HG03103 (cell line): ENCODE measurements around the gene SOCS3.

Source experiments
- ATAC-seq: cut with Tn5 transposase; IDR thresholded peaks from one replicate; pipeline ENCODE4 v1.9.1; 2021; ENCODE audit warnings: low read depth; ENCODE audit not compliant: unreplicated experiment

The SOCS3 gene

DNA sequence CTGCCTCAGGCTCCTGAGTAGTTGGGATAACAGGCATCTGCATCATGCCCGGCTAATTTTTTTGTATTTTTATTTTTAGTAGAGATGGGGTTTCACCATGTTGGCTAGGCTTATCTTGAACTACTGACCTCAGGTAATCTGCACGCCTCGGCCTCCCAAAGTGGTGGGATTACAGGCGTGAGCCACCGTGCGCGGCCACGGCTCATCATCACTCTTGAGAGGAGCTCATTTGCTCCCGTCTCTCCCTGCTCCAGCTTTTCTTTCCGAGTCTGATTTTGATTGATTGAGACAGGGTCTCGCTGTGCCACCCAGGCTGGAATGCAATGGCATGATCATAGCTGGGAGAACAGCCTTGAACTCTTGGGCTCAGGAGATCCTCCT is 31.2 kb upstream of the SOCS3 start:
- ATAC-seq, result no peak

DNA sequence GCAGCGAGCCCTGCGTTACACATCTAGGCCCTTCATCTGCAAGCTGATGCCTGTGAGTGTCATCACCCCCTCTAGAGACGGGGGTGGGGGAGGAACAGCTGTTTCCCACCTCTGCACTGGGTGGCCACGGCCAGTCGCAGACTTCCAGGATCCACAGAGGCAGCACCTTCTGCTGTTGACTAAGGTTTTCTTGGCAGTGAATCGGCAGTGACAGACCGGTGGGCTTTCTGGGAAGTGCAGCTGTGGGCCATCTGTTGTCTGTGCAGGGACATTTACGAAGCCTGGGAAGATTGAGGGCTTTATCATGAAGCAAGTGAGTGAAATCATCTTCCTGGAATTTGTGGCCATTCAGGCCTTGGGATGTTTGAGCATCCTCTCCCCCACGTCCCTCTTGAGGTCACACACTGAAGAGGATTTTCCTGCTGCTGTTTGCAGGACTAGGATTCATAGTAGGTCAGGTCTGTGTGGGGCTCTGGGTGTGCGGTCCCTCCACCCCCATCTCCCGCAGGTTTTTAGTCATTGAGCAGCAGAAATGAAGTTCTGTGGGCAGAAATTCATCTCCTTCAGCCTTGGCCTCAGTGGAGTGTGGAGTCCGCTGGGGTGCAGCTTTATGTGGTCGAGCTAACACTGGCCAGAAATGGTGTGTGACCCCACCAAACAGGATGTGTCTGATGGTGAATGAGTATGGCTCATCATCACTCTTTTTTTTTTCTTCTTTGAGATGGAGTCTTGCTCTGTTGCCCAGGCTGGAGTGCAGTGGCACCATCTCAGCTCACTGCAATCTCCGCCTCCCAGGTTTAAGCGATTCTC is 30.6 kb upstream of the SOCS3 start:
- ATAC-seq, result no peak

DNA sequence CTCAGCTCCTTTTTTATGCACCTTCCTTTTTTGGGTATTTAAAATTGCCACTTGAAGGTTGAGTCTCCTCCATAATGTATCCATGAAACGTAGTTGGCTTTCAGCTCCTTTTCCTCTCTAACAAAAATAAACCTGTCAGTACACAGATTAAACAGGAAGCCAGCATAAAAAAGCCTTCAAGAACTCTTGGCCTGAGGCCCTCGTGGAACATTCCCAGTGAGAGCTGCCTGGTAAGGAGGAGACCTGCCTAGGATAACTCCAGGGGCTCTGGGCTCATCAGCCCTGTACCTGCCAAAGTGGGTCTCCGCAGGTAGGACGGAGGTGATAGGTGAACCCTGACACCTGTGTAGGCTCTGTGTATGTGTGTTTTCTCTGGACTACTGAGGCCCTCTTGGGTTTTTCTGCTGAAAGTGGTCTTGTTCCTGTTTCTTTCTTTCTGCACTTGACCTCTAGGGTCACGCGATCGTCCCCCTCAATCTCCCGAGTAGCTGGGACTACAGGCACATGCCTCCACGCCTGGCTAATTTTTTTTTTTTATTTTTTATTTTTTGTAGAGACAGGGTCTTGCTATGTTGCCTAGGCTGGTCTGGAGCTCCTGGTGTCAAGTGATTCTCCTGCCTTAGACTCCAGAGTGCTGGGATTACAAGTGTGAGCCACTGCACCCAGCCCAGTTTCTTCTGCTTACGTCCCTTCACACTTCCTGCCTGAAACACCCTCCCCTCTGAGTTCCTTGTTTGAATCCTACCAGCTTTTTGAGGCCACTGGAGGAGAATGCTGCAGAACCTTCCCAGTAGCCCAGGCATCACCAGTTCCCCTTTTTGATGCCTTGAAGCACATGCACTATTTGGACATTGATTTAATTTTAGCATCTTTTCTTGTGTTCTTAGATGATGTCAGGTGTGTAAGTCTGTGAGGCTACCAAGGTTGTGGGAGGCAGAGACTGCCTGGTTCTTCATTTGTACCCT is 28.4 kb upstream of the SOCS3 start:
- ATAC-seq, result no peak

DNA sequence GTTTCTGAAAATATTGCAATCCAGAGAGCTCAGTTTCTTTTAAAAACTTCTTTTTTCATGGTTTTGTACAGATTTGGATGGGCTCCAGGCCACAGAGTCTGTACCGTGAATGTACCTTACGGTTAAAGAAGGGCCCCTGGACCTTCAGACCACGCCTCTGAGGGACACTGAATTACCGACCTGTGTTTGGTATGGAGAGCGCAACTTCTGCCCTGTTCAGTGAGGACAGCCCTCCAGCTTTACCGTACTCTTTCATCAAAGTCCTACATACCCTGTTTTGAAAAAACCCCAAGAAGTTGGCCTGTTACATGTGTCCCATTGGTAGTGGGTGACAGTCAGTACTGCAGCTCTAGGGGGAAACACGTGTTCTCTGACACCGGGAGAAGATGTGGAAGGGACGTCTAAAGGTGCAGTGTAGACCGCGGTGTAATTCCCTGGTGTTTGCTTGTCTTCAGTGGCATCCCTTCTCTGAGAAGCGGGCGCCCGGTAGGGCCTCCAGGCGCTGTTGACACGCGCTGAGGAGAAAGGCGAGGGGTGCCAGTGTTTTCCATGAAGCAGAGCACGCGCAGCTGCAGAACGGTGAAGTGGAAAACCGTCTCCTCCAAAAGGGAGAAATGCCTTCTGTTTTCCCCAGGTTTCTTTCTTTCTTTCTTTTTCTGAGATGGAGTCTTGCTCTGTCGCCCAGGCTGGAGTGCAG is 24.8 kb upstream of the SOCS3 start:
- ATAC-seq, result no peak

DNA sequence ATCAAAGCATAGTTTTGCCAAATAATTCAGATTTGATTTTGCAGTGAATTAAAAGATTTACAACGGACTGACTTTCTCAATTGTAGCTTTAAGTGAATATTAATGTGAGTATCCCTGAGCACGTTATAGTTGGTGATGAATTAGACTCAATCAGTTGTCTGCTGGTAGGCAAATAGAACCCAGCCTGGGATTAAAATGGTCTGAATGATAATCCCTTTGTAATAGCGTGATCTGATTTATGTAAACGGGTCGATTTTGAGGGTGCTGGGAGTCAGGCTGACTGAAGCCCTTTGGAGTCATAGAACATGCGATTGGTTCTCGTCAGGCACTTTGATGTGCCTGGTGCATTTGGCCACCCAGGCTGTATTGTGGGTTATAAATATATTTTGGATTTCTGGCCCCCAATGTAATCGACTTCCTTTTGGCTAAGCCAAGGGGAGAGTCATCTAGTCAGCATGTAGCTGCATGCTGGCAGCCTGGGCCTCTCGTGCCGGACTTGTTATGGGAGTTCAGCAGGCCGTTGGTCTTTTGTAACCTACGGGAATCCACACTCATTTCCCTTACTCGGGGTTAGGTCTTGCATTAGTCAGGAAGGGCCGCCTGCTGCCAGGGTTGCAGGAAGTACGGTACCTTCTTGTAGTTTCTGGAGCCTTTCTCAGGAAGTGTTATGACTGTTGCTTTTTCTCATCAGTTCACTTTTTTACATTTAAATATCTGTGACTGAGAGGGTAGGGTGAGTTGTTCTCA is 24.0 kb upstream of the SOCS3 start:
- no peak for ATAC-seq

DNA sequence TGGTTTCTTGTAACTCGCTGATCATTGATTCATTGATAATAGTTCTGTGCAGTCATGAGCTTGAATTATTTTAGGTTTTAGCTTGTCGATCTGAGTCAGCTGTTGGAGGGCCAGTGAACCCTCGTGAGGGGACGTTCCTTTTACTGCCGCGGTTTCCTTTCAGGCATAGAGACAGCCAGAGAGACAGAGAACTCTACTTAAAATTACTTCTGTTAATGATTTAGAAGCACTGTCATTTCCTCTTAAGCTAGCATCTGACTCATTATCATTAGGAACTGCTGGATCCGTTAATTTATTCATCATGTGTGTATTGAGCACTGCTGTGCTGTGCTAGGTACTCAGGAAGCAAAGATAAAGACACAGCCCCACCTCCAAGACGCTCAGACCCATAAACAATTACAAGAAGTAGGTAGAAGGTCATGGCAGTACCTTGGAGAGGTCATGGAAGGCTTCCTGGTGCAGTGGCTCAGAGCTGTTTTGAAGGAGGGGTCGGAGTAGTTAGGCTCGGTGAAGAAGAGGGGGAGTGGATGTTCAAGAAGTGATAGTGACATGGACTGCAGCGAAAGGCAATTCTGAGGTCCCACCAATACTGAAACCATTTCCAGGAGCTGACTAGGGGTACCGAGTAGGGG is 21.8 kb upstream of the SOCS3 start:
- ATAC-seq, result no peak

DNA sequence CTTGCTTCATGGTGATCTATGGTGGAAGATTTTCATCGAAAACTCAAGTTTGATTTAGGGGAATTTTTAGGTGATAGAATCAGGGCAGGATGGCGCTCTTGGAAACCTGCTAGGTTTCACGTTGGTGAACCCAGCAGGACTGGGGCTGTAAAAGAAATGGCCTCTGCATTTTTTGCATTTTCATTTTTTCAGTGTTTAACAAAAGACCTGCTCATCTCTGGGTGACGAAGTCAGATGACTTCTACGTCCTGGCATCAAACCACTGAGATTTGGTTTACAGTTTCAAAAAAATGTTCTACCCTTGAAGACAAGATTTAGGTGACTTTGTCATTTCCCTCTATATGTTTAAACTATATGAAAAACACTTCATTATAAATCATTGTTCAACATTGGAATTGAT is 20.5 kb upstream of the SOCS3 start:
- no peak for ATAC-seq

DNA sequence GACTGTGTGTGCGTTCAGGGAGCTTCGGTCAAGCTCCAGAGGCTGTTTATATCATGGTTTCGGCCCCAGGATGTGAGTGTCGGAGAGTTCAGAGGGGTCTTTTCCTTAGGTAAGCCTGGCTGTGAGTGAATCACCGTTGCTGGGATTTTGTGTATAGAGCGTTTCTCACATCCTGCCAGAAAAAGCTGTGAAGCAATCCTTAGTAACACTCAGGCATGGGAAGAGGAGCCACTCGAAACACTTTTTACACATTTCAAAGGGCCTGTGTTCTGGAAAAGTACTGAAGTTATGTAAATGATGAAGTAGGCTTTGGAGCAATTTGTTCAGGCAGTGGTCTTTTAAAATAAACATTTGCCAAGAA is 19.2 kb upstream of the SOCS3 start:
- ATAC-seq, result no peak

DNA sequence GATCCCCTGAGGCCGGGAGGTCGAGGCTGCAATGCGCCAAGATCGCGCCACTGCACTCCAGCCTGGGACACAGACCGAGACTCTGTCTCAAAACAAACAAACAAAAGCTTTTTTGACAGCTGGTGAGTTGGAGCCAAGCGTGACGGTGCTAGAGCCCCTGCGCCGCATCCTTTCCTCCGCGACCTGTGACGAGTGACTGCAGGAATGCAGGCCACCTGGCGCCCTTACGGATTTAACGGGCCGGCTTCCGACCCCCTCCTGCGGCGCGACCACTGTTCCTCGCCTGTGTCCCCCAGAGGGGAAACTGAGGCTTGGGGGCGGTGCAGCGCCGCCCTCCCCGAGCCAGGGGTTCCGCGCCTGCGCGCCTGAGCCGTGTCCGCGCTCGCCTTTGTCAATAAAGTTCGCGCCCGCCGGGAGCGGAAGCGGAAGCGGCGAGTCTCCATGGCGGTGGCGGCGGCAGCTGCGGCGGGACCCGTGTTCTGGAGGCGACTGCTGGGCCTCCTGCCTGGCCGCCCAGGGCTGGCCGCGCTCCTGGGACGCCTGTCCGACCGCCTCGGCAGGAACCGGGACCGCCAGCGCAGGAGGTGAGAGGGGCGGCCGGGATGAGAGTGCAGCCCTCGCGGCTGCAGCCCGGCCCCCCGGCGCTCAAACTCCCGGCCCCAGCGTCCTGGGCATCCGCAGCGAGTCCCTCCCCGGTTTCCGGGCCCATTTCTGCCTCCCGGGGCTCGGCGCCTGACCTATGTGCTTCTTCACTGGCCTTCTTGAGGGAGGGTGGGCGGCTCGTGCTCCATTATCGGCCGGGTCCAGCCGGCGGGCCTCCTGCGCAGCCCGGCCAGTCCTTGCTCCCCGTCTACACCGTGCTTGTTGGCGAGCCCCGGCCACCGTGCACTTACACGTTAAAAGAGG is 18.6 kb upstream of the SOCS3 start, which contains the start of gene PGS1:
Gene PGS1 (plus strand): TSS at position 425 of the 906 bp plus-strand sequence. CDS start 17 bp downstream, at position 442.
- ATAC-seq, result no peak

DNA sequence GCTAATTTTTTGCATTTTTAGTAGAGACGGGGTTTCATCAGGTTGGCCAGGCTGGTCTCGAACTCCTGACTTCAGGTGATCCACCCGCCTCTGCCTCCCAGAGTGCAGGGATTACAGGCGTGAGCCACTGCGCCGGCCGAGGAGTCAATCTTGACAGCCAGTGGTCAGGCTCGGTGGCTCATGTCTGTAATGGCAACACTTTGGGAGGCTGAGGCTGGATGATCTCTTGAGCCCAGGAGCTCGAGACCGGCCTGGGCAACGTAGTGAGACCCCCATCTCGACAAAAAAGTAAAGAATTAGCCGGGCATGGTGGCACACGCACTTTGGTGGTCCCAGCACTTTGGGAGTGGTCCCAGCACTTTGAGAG is 18.0 kb upstream of the SOCS3 start:
- no peak for ATAC-seq

DNA sequence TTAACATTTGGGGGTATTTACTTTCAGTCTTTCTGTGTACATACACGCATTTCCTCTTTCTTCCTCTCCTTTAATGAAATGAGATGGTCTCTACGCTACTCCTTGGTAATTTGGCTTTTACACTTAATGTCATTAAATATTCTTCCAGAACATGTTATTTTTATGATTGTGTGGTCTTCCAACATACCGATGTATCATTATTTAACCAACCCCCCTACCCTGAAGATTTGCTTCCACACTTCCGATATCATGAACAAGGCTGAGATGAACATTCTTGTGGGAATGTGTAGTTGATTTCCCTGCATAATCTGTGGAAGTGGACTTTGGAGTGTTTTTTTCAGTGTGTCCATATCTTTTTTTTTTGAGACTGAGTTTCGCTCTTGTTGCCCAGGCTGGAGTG is 16.3 kb upstream of the SOCS3 start:
- no peak for ATAC-seq

DNA sequence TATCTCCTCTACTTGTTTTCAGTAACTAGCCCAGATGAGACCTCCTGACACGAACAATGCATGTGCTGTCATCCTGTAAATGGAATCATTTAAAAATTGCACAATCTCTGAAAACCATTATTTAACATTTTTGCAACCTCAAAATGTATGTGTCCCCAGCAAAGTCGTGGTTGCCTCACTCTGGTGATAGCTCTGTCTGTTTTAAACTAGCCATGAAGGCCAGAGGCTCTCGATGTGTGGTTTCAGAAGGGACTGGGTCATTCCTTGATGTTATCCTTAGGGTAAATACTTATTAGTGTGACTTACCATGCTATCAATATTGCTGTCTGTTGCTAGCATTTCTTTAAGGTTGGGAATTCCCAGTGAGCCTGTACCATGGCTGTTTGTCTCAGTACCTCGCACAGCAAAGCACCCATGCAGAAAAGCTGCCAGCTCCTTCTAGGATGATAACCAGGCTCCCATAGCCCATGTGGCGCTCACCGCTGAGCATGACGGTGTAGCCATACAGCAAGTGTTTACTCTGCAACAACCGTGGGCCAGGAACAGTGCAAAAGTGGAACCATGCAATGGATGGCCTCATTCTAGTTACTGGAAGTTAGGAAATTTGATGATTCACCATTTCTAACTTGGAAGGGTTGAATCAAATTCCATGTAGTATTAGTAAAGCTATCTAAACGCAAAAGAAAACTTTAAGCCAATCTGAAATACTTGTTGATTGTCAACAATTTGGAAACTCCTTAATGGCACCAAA is 15.7 kb upstream of the SOCS3 start:
- no peak for ATAC-seq

DNA sequence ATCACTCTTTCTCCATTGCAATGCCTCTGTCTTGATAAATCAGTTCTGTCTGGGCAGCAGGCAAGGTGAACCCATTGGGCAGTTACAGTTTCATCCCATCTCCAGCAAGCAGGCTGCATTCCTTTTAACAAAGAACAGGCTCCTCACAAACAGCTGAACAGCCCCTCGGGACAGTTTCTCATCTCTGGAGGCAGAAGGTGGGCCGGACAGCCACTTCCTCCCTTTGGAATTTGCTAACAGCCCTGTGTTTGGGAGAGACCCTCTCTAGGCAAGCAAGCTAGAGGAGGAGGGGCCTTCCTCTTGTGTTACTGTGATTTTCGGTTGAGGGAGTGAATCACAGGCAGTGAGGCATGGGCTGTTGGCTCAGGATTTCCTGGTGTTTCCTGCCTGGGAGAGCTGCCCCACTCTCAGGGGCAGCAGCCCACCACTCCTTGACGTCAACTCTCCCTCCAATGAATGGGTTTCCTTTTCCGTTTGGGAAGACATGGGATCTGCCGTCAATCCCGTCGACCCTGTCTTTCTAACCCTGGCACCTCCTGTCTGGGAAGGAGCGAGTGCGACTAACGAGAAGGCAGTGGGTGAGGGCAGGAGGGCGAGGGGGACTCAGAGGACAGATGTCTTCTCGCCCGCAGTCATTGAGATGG is 14.9 kb upstream of the SOCS3 start:
- no peak for ATAC-seq

DNA sequence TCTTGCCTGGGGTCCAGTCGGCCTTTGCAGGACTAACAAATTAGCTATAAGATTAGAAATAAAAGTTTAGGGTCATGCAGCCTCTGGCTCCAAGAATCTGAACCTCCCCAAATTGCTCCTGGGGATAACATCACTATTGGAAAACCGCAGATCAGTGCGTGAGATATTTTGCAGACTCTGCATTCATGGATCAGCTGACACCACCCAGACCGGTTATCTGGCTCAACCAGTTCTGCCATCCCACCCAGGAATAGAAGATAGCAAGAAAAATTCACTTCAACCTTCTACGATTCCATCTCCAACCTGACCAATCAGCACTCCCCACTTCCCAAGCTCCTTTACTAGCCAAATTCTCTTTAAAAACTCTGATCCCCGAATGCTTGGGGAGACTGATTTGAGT is 14.3 kb upstream of the SOCS3 start:
- ATAC-seq, result no peak

DNA sequence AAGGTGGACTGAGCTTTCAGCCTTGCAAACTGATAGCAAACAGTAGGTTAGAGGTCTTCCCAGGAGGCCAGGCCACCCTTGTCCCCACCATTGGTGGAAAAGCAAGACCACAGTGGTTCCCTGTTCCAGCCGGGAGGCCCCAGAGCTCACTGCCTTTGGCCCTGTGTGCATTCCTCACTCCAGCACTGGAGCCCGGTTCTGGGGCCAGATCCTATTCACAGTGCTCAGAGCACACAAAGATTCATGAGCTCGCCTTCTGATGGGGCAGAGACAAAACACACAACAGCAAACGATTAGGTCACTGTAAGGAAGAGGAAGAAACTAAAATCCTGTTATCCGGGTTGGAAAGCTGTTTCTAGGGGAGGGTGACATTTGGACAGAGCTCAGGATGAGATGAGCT is 13.0 kb upstream of the SOCS3 start:
- ATAC-seq, result no peak

DNA sequence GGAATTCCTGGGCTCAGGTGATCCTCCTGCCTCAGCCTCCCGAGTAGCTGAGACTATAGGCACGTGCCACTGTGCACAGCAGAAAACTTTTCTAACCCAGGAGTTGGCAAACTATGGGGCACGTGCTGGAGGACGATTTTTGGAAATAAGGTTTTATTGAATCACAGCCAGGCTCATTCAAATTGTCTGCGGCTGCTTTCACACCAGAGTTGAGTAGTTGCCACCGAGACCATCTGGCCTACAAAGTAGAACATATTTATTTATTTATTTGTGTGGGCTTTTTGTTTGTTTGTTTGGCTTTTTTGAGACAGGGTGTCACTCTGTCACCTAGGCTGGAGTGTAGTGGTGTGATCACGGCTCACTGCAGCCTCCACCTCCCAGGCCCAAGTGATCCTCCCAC is 11.2 kb upstream of the SOCS3 start:
- no peak for ATAC-seq

DNA sequence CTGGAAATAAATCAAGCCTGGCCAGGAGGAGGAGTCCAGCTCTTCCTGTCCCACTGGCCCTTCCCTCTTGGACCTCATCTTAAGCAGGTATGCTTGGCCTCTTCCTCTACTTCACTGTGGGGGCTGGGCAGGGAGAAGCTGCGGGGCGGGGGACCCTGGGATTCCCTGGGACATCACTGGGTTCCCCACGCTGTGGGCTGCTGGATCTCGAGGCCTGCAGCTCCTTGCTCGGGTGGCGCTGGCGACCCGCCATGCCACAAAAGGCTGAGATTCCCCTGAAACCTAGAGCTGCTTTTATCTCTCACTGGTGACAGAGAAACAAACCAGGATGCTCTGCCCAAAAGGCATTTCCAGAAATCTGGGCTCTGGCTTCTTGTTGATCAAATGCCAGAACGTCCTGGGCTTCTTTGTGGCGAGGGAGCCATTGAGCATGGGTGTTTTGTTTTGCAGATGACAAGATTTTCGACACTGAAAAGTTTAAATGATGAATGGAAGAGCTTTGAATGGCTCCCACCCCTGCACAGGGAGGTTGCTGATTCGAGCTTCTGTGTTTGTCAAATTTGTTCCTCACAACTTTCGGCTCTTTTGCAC is 10.0 kb upstream of the SOCS3 start:
- no peak for ATAC-seq
